WERI-Rb-1 (cell line): ENCODE measurements around the gene VAMP8.
A peak's percentile ranks its signal among the peaks of the same experiment; 100 is the strongest.
"Not testable (repeated sequence)": the region's sequence is repeated elsewhere in the genome, so short reads cannot be mapped to it uniquely, and the experiment has no call there.

ENCODE experiments used
- DNase-seq: peaks from one replicate; pipeline ENCODE4 v3.0.0-alpha.2; 2020
- H3K27ac ChIP-seq: fragments of 250-450 bp; sonication (Bioruptor Pico); 2 replicates; pipeline ENCODE4 v1.5.1; 2020; ENCODE audit warnings: mild to moderate bottlenecking, moderate library complexity
- H3K27me3 ChIP-seq: fragments of 250-450 bp; sonication (Bioruptor Pico); 2 replicates; pipeline ENCODE4 v1.5.1; 2021; ENCODE audit warnings: mild to moderate bottlenecking, low read depth, moderate library complexity; ENCODE audit not compliant: insufficient read depth, severe bottlenecking
- H3K36me3 ChIP-seq: fragments of 250-450 bp; sonication (Bioruptor Pico); 2 replicates; pipeline ENCODE4 v1.5.1; 2020; ENCODE audit warnings: mild to moderate bottlenecking, moderate library complexity
- H3K4me3 ChIP-seq: 2 replicates; pipeline ENCODE4 v1.5.1; 2011; ENCODE audit warnings: low read depth, mild to moderate bottlenecking, control low read depth, low read length
- H3K9me3 ChIP-seq: fragments of 250-450 bp; sonication (Bioruptor Pico); 2 replicates; pipeline ENCODE4 v1.5.1; 2021; ENCODE audit warnings: mild to moderate bottlenecking, moderate library complexity; ENCODE audit not compliant: severe bottlenecking
- CTCF ChIP-seq: IDR thresholded peaks from 2 replicates; pipeline ENCODE4 v1.5.1; 2011; ENCODE audit warnings: low read depth, mild to moderate bottlenecking, control low read depth, inconsistent platforms, low read length

The VAMP8 gene

GRCh38 chr2:85615413-85615728 is 38.0 kb downstream of the VAMP8 start:
- DNase-seq, result no peak
- no peak for TF ChIP-seq CTCF
- Histone ChIP-seq H3K4me3 (no peak overlapping the region), H3K27me3 (no peaks in the 10 kb centered on the region), H3K9me3 (no peaks in the 10 kb centered on the region), H3K36me3 (peaks cover 29% of the 10 kb centered on the region), H3K27ac (peak overlapping the region; percentile 96)

- not testable (repeated sequence) for H3K27me3 ChIP-seq, H3K4me3 ChIP-seq, H3K27ac ChIP-seq, DNase-seq, H3K9me3 ChIP-seq
- peaks cover 51% of the 10 kb centered on the region for H3K36me3 ChIP-seq
These were observed 40.3 kb downstream of the VAMP8 start for GRCh38 chr2:85617723-85618122.

GRCh38 chr2:85619617-85620016 is 42.2 kb downstream of the VAMP8 start:
- TF ChIP-seq CTCF, result no peak
- no peak for DNase-seq
- Histone ChIP-seq H3K27me3 (no peaks in the 10 kb centered on the region), H3K36me3 (peaks cover 67% of the 10 kb centered on the region), H3K4me3 (no peak overlapping the region), H3K9me3 (no peaks in the 10 kb centered on the region), H3K27ac (no peak overlapping the region)

- H3K27ac ChIP-seq, result no peak overlapping the region
- no peak overlapping the region for H3K4me3 ChIP-seq
- H3K36me3 ChIP-seq, result peaks cover 83% of the 10 kb centered on the region
- no peak for TF ChIP-seq CTCF
- H3K27me3 ChIP-seq, result no peaks in the 10 kb centered on the region
- H3K9me3 ChIP-seq, result no peaks in the 10 kb centered on the region
- no peak for DNase-seq
These were observed 44.0 kb downstream of the VAMP8 start for GRCh38 chr2:85621338-85621737.

GRCh38 chr2:85623991-85624390 is 46.6 kb downstream of the VAMP8 start:
- TF ChIP-seq CTCF, result no peak
- Histone ChIP-seq H3K36me3 (peaks cover 89% of the 10 kb centered on the region), H3K9me3 (no peaks in the 10 kb centered on the region), H3K27ac (no peak overlapping the region), H3K4me3 (no peak overlapping the region), H3K27me3 (no peaks in the 10 kb centered on the region)
- no peak for DNase-seq

GRCh38 chr2:85628658-85629057 is 51.3 kb downstream of the VAMP8 start:
- peaks cover 91% of the 10 kb centered on the region for H3K36me3 ChIP-seq
- no peak overlapping the region for H3K4me3 ChIP-seq
- no peaks in the 10 kb centered on the region for H3K27me3 ChIP-seq
- no peak for DNase-seq
- TF ChIP-seq CTCF, result no peak
- H3K9me3 ChIP-seq, result no peaks in the 10 kb centered on the region
- no peak overlapping the region for H3K27ac ChIP-seq
